CD14-positive monocyte (primary cell): ENCODE data around the gene PADI6. TPM values are rescaled to one million over a fixed set of nuclear protein-coding genes. Genes with fewer than 3 reads are reported as not detected.

Experiments
- DNase-seq, 3 donors: peaks; one replicate each; pipeline ENCODE4 v3.0.0-alpha.2; 2011 to 2022
- H2AFZ ChIP-seq: 2 replicates; pipeline ENCODE4 v1.6.0; 2012; ENCODE audit warnings: mild to moderate bottlenecking, low read depth, low read length, inconsistent platforms; ENCODE audit not compliant: insufficient read depth, poor library complexity, severe bottlenecking
- H3K27ac ChIP-seq, 2 donors: 1 replicate in 1 of 2; 2 replicates in 1 of 2; pipeline ENCODE4 v1.5.1; 2012 to 2013; ENCODE audit warnings: low read length in 2 of 2, control low read depth in 1 of 2, inconsistent platforms in 1 of 2, low read depth in 1 of 2, mild to moderate bottlenecking in 1 of 2
- H3K27me3 ChIP-seq, 2 donors: one replicate each; pipeline versions ENCODE4 v1.6.0 to v1.6.1; 2011 to 2013; ENCODE audit warnings: low read length in 2 of 2; ENCODE audit not compliant: control insufficient read depth in 2 of 2, insufficient read depth in 2 of 2
- H3K36me3 ChIP-seq, 2 donors: replicated peaks in 1 of 2; 1 replicate in 1 of 2; 2 replicates in 1 of 2; pipeline versions ENCODE4 v1.5.1 to v1.6.1; 2012 to 2013; ENCODE audit warnings: low read length in 2 of 2, control low read depth in 1 of 2, inconsistent platforms in 1 of 2, mild to moderate bottlenecking in 1 of 2; ENCODE audit not compliant: insufficient read depth in 2 of 2, control insufficient read depth in 1 of 2
- H3K4me1 ChIP-seq, 2 donors: 1 replicate in 1 of 2; 2 replicates in 1 of 2; pipeline versions ENCODE4 v1.5.1 to v1.6.1; 2012 to 2013; ENCODE audit warnings: low read length in 2 of 2, control low read depth in 1 of 2, inconsistent platforms in 1 of 2, mild to moderate bottlenecking in 1 of 2, moderate library complexity in 1 of 2; ENCODE audit not compliant: insufficient read depth in 2 of 2, control insufficient read depth in 1 of 2
- H3K4me2 ChIP-seq: replicated peaks from 2 replicates; pipeline ENCODE3; 2012; ENCODE audit warnings: low read length, moderate library complexity, mild to moderate bottlenecking; ENCODE audit not compliant: poor library complexity, severe bottlenecking; ENCODE audit errors: extremely low read depth
- H3K4me3 ChIP-seq, 3 experiments: fragments of 200-600 bp in 1 of 3; sonication (generic) in 1 of 3; replicated peaks in 1 of 3; 1 replicate in 2 of 3; 2 replicates in 1 of 3; pipeline ENCODE4 v1.5.1; 2011 to 2013; ENCODE audit warnings: low read length in 3 of 3, mild to moderate bottlenecking in 3 of 3, control low read depth in 2 of 3, low read depth in 2 of 3, inconsistent platforms in 1 of 3, moderate library complexity in 1 of 3
- H3K79me2 ChIP-seq: 2 replicates; pipeline ENCODE4 v1.6.0; 2012; ENCODE audit warnings: mild to moderate bottlenecking, control low read depth, inconsistent platforms, low read length, moderate library complexity; ENCODE audit not compliant: insufficient read depth
- H3K9ac ChIP-seq: 2 replicates; pipeline ENCODE4 v1.6.0; 2017; ENCODE audit warnings: low read length, mild to moderate bottlenecking; ENCODE audit not compliant: insufficient read depth, poor library complexity, severe bottlenecking
- H3K9me3 ChIP-seq, 2 donors: replicated peaks in 1 of 2; 1 replicate in 1 of 2; 2 replicates in 1 of 2; pipeline versions ENCODE4 v1.5.1 to v1.6.1; 2012 to 2013; ENCODE audit warnings: low read length in 2 of 2, control low read depth in 1 of 2; ENCODE audit not compliant: control insufficient read depth in 1 of 2, insufficient read depth in 1 of 2
- H4K20me1 ChIP-seq: 2 replicates; pipeline ENCODE4 v1.6.0; 2012; ENCODE audit warnings: mild to moderate bottlenecking, low read length, control low read depth, moderate library complexity; ENCODE audit not compliant: insufficient read depth
- H3K27ac Mint-ChIP-seq, 7 donors: one replicate each; pipeline ENCODE4 v1.8.0; 2020; ENCODE audit warnings: mild to moderate bottlenecking in 7 of 7, mixed read lengths in 7 of 7, moderate library complexity in 6 of 7, inconsistent platforms in 2 of 7
- H3K27me3 Mint-ChIP-seq, 3 donors: one replicate each; pipeline ENCODE4 v1.8.0; 2021 to 2022; ENCODE audit warnings: low read depth in 3 of 3, mild to moderate bottlenecking in 3 of 3, mixed read lengths in 3 of 3, moderate library complexity in 3 of 3, inconsistent platforms in 1 of 3
- H3K36me3 Mint-ChIP-seq, 2 donors: one replicate each; pipeline ENCODE4 v1.8.0; 2020; ENCODE audit warnings: mixed read lengths in 2 of 2, inconsistent platforms in 1 of 2, mild to moderate bottlenecking in 1 of 2
- H3K4me1 Mint-ChIP-seq: one replicate; pipeline ENCODE4 v1.8.0; 2020; ENCODE audit warnings: mild to moderate bottlenecking, mixed read lengths
- H3K4me3 Mint-ChIP-seq, 2 donors: one replicate each; pipeline ENCODE4 v1.8.0; 2020; ENCODE audit warnings: mild to moderate bottlenecking in 2 of 2, mixed read lengths in 2 of 2, moderate library complexity in 1 of 2
- H3K9me3 Mint-ChIP-seq, 7 donors: one replicate each; pipeline ENCODE4 v1.8.0; 2020 to 2022; ENCODE audit warnings: mixed read lengths in 7 of 7, mild to moderate bottlenecking in 6 of 7, moderate library complexity in 6 of 7, inconsistent platforms in 2 of 7
- WGBS: methylation state at CpG from one replicate; pipeline ENCODE4 v1.1.5; 2013; ENCODE audit warnings: missing lambda C conversion rate; ENCODE audit not compliant: insufficient coverage; 5-methylcytosine and 5-hydroxymethylcytosine counted together
- intact Hi-C, 2 donors: fragments of 100-400 bp; cut with micrococcal nuclease; formaldehyde crosslinking; loops; one replicate each; pipeline versions ENCODE4 v1.15.0 to v1.15.1; 2023
- polyA plus RNA-seq, 3 donors: library from polyadenylated mRNA; depleted of rRNA in 1 of 3; unstranded in 2 of 3; stranded (reverse) in 1 of 3; fragments of 300-500 nt in 2 of 3; fragments of >200 nt in 1 of 3; fragmentation: Illumina TruSeq in 2 of 3; gene quantifications; 1 replicate in 2 of 3; 2 replicates in 1 of 3; pipeline ENCODE4 v1.2.3, GENCODE V29; 2012 to 2021
- TF ChIP-seq, protein P1 (sequence below): fragments of 200-600 bp; IDR thresholded peaks from one replicate; pipeline ENCODE4 v1.8.0; 2022; ENCODE audit warnings: antibody characterized with exemption, mild to moderate bottlenecking

The PADI6 gene
- polyA plus RNA-seq, 3 donors = 0.66 to 0.83 (median 0.78) TPM

DNA sequence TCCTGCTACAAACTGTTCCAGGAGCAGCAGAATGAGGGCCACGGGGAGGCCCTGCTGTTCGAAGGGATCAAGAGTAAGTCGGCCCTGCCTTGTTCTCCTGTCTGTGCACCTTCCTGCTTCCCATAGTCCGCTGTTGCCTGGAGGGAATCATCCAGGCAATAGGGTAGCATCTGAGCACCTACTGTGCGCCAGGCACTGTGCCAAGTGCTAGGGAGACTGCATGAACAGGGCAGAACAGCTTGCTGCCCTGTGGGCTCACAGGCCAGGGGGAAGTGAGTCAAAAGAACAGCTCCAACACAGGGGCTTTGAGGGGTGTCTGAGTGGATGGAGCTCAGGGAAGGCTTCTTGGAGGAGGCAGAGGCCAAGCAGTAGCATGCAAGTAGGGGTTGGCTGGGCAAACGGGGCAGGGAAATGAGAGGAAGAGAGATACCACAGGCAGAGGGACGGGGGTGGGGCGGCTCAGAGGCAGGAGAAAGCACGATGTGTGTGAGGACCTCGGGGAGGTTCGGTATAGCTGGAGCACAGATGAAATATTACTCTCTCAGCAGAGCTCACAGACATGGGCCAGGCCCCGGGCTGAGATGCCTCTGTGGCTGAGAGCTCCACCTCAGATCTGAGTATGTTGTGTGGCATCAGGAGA, 15.5 kb upstream of the PADI6 start:
- 30% methylated on average over 8 of the region's 12 CpGs for WGBS
- H3K4me1 Mint-ChIP-seq = peaks cover 1% of the 10 kb centered on the region
- H3K4me3 Mint-ChIP-seq = no peak overlapping the region
- H2AFZ ChIP-seq = no peak overlapping the region
- H3K36me3 ChIP-seq = peaks cover 80 to 96% of the 10 kb centered on the region in 2 donors
- no peaks in the 10 kb centered on the region for H3K27me3 ChIP-seq
- H3K27me3 Mint-ChIP-seq = peaks cover 0 to 3% (median 1%) of the 10 kb centered on the region in 3 donors
- H3K9me3 Mint-ChIP-seq = no peaks in the 10 kb centered on the region
- H3K36me3 Mint-ChIP-seq = peaks cover 81 to 95% of the 10 kb centered on the region in 2 donors
- peaks cover 33% of the 10 kb centered on the region for H4K20me1 ChIP-seq
- no peaks in the 10 kb centered on the region for H3K79me2 ChIP-seq
- no peaks in the 10 kb centered on the region for H3K9me3 ChIP-seq
- H3K27ac ChIP-seq = peak overlapping the region in 1 of 2 donors; percentile 20
- no peaks in the 10 kb centered on the region for H3K4me1 ChIP-seq
- intact Hi-C loops = no loop called here
- peak overlapping the region in 6 of 7 donors; percentile 26 to 89 (median 59) for H3K27ac Mint-ChIP-seq
- H3K9ac ChIP-seq = no peak overlapping the region
- DNase-seq = no peak
- H3K4me2 ChIP-seq = no peak overlapping the region
- TF ChIP-seq, protein P1, sequence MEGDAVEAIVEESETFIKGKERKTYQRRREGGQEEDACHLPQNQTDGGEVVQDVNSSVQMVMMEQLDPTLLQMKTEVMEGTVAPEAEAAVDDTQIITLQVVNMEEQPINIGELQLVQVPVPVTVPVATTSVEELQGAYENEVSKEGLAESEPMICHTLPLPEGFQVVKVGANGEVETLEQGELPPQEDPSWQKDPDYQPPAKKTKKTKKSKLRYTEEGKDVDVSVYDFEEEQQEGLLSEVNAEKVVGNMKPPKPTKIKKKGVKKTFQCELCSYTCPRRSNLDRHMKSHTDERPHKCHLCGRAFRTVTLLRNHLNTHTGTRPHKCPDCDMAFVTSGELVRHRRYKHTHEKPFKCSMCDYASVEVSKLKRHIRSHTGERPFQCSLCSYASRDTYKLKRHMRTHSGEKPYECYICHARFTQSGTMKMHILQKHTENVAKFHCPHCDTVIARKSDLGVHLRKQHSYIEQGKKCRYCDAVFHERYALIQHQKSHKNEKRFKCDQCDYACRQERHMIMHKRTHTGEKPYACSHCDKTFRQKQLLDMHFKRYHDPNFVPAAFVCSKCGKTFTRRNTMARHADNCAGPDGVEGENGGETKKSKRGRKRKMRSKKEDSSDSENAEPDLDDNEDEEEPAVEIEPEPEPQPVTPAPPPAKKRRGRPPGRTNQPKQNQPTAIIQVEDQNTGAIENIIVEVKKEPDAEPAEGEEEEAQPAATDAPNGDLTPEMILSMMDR = no peak
- no peak overlapping the region for H3K4me3 ChIP-seq

GRCh38 chr1:17358557-17358956, 13.4 kb upstream of the PADI6 start:
- Mint-ChIP-seq H3K9me3 (peaks cover 0 to 3% (median 0%) of the 10 kb centered on the region in 7 donors), H3K27me3 (no peaks in the 10 kb centered on the region), H3K4me3 (no peak overlapping the region), H3K27ac (peak overlapping the region in 3 of 7 donors; percentile 45 to 57 (median 50)), H3K4me1 (no peaks in the 10 kb centered on the region), H3K36me3 (peaks cover 67 to 94% of the 10 kb centered on the region in 2 donors)
- H3K27me3 ChIP-seq = no peaks in the 10 kb centered on the region
- WGBS = 100% methylated on average over 2 of the region's 4 CpGs
- intact Hi-C loops = no loop called here
- H3K4me2 ChIP-seq = no peak overlapping the region
- H3K9me3 ChIP-seq = no peaks in the 10 kb centered on the region
- H3K9ac ChIP-seq = no peak overlapping the region
- H3K4me3 ChIP-seq = no peak overlapping the region
- peaks cover 68 to 90% of the 10 kb centered on the region in 2 donors for H3K36me3 ChIP-seq
- no peak overlapping the region for H2AFZ ChIP-seq
- H4K20me1 ChIP-seq = peaks cover 18% of the 10 kb centered on the region
- H3K27ac ChIP-seq = no peak overlapping the region
- H3K79me2 ChIP-seq = no peaks in the 10 kb centered on the region
- no peak for DNase-seq
- TF ChIP-seq, protein P1 = no peak
- no peaks in the 10 kb centered on the region for H3K4me1 ChIP-seq
